HG03460 (cell line): ENCODE results near the gene EDDM13.
"Not testable (repeated sequence)": the region's sequence is repeated elsewhere in the genome, so short reads cannot be mapped to it uniquely, and the experiment has no call there.

Experiments used
- ATAC-seq: cut with Tn5 transposase; IDR thresholded peaks from one replicate; pipeline ENCODE4 v1.9.1; 2021; ENCODE audit not compliant: unreplicated experiment

EDDM13 gene

GRCh38 chr19:56272161-56272798 lies at the start of gene EDDM13:
Gene EDDM13 (plus strand): TSS chr19:56272748. CDS start chr19:56272835, 87 bp downstream.
- ATAC-seq, result no peak

GRCh38 chr19:56222901-56223300 lies 49.6 kb upstream of the EDDM13 start:
- no peak for ATAC-seq

- no peak for ATAC-seq
Measured at GRCh38 chr19:56223481-56223880, 49.1 kb upstream of the EDDM13 start.

GRCh38 chr19:56245121-56245740 lies 27.3 kb upstream of the EDDM13 start:
- ATAC-seq, result no peak

DNA sequence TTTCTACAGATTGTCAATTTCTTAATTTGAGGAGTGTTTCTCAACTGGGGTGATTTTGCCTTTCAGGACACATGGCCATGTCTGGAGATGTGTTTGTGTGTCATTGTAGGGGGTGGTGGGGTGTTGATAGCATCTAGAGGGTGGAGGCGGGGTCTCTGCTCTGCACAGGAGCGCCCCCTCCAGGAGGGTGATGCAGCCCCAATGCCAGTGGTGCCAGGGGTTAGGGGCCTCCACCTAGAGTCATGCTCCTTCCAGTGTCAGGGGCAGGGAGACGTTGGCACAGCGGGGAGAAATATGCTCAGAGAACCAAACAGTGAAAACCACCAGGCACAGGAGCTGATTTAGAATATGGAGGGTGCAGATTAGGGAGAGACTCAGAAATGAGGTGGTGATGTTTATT lies 26.8 kb upstream of the EDDM13 start:
- not testable (repeated sequence) for ATAC-seq

- ATAC-seq, result not testable (repeated sequence)
Measured at GRCh38 chr19:56248736-56249338, 23.7 kb upstream of the EDDM13 start.

DNA sequence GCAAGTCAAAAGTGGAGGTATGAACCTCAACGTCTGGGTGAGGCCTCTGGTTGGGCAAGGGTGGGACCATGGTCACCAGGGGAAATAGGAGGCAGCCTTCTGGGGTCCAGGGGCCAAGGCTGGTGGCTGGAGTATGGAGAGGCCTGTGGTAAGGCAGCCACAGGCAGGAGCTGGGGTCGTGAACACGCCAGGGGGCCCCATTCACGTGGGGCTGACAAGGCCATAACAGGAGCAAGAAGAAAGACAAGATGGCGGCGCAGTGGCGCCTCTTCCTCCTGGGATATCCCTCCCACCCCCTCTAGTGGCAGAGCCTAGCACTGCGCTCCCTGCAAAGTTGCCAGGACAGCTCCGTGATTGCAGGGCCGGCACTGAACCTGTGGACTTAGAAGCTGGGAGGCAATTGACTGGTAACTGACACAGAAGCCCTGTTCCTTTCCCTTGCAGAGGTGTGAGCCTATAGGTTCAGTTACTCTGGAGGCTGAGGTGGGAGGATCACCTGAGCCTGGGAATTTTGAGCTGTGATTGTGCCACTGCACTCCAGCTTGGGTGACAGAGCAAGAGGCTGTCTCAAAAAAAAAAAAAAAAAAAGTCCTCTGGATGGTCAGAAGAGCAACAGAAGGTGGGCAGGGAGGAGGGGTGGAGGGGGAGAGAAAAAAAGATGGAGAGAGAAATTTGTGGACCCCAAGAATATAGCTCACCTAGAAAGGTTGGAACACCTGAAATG lies 19.7 kb upstream of the EDDM13 start:
- no peak for ATAC-seq

DNA sequence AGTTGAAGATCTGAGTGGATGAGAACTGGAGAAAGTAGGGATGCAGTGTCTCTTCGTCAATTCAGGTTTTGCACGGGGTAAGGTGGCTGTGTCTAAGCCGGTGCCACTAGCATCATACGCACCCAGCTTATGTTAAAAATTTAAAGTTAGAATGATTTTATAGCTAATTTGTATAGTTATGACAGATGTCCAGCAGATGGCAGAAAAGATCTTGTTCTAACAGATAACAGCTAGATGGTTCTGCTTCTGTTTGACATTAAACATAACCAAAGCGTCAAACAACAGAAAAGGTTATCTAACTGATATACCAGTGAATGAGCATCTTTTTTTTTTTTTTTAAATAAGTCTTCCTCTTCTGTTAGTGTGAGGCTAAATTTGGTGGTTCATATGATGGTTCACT lies 18.8 kb upstream of the EDDM13 start:
- no peak for ATAC-seq

DNA sequence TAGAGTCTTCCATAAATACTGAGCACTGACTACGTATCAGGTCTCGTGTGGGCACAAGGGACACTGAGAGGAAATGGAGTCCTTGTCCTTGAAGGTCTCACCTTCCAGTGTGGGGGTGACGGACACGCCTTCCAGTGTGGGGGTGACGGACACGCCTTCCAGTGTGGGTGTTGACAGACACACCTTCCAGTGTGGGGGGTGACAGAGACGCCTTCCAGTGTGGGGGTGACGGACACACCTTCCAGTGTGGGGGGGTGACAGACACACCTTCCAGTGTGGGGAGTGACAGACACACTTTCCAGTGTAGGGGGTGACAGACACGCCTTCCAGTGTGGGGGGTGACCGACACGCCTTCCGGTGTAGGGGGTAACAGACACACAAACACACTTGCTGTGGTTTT lies 14.3 kb upstream of the EDDM13 start:
- no peak for ATAC-seq

GRCh38 chr19:56261145-56261544 lies 11.4 kb upstream of the EDDM13 start:
- ATAC-seq, result no peak

DNA sequence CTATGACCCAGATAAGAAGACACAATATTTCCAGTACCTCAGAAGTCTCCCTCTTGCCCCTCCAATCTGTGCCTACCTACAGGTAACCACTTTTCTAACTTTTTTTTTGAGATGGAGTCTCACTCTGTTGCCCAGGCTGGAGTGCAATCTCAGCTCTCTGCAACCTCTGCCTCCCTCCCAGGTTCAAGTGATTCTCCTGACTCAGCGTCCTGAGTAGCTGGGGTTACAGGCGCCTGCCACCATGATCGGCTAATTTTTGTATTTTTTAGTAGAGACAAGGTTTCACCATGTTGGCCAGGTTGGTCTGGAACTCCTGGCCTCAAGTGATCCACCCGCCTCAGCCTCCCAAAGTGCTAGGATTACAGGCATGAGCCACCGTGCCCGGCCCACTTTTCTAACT lies 10.6 kb upstream of the EDDM13 start:
- ATAC-seq, result not testable (repeated sequence)

- ATAC-seq, result no peak
Measured at GRCh38 chr19:56263319-56263718, 9.2 kb upstream of the EDDM13 start.

DNA sequence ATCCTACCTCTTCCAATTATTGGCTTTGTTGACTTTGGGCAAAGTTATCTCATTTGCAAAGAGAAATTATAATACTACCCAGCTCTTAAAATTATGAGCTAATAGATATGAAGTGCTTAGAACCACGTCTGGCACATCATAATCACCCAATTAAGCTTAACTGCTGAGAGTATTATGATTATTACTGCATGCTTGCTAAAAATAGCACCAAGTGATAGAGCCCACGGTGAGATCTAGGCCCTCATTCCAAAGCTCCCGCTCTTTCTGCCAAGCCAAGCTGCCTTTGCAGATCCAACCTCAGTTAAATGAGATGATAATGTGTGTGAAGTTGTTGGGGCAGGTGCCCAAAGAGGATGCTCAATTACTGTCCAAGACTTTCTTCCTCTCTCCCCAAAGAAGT lies 6.5 kb upstream of the EDDM13 start:
- ATAC-seq, result no peak

- no peak for ATAC-seq
Measured at GRCh38 chr19:56269348-56269747, 3.2 kb upstream of the EDDM13 start.

- no peak for ATAC-seq
Measured at GRCh38 chr19:56270676-56271075, 1.9 kb upstream of the EDDM13 start.

DNA sequence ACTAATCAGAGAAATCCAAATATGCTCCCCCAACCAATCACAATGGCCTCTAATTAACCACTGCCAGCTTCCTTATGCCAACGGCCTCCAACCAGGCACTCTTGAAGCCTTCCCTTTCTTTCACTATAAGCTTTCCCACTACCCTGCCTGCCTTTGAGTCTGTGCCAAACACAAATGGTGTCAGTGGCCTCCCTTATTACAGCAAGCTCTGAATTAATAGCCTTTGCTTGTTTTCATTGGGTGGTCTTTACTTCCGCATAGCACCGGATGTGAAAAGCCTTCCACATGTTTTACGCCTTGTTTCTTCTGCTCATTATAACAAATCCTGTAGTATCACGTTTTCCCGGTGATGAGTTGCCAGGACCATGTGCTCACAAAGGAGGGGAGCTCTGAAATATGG lies 1.4 kb upstream of the EDDM13 start:
- no peak for ATAC-seq

DNA sequence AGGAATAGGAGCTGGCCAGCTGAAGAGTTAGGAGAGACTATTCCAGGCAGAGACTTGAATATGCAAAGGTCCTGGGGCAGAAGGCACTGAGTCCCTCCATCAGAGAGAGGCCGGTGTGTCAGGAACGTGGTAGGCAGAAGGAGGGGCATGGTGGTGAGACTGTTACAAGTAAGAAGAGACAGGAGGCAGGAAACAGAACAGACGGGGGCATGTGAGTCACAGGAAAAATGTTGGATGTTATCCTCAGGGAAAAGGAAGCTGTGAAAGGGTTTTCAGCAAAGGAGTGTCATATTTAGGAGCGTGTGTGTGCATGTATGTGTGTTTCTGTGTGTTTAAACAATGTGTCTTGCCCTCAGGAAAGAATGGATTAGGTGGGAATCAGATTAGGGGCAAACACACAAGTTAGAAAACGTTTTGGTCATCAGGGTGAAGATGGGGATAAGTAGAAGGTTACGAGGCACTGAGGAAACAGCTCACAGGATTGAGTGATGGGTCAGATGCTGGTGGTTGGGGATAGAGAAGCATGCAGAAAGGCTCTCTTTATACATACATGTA lies 1.1 kb downstream of the EDDM13 start:
- no peak for ATAC-seq

DNA sequence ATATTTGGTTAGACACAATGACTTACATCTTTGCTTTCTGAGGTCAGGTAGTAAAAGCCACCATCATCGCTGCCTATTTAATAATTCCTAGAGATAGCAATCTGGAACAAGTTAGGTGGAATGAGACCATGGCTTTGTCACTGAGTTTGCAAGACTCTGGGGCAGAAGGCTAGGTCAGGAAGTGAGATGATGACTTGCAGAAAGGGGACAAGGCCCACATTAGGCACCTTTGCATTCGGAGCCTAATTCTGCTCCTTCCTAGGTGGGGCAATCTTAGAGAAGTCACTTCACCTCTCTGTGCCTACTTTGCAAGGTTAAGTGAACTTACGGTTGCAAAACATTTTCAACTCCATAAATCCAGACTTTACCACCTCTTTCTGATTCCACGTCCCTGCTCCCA lies 10.3 kb downstream of the EDDM13 start:
- no peak for ATAC-seq

- ATAC-seq, result no peak
Measured at GRCh38 chr19:56284746-56285145, 12.2 kb downstream of the EDDM13 start.

DNA sequence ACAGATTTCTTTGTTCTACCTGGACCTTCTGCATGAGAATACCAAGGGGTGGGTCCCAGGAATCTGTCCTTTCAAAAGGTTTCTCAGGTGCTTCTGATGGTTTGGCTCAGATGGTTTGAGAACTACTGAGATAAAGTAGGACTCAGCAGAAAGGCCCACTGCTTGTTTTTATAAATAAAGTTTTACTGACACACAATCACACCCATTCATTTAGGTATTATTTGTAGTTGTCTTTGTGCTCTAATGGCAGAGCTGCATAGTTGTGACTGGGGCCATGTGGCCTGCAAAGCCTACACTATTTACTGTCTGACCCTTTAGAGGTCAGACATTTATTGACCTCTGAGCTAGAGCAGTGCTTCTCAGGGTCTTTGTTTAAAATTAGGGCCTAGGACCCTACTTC lies 17.6 kb downstream of the EDDM13 start:
- ATAC-seq, result no peak

DNA sequence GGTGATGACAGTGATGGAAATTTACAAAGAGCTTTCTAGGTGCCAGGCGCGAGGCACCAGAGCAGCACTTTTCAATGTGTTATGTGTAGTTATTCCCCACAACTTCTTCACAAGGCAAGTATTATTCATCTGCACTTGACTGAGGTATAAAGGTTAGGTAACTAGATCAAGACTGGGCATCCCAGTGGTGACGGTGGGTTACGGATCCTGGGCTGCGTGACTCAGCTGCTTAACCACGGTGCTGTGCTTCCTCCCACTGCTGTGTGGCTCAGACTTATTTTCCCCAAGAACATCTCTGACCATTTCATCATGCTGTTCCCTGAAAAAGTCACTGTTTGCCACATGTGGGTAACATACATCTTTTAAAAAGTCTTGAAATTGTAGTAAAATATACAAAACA lies 19.3 kb downstream of the EDDM13 start:
- no peak for ATAC-seq

DNA sequence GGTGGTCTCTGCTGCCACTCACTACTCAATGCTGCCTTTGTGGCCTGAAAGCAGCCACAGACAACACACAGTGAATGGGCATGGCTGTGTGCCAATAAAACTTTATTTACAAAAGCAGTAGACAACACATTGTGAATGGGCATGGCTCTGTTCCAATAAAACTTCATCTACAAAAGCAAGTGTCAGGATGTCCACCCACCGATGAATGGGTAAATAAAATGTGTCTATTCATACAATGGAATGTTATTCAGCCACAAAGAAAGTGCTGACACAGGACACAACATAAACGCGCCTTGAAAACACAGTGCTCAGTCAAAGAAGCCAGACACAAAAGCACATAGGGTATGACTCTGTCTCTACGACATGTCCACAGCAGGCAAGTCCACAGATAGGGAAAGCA lies 22.0 kb downstream of the EDDM13 start:
- no peak for ATAC-seq
